ENCODE measurements around the gene SLC2A13.

GRCh38 chr12:40058721-40059190, 47.1 kb downstream of the SLC2A13 start:
- TF ChIP-seq POLR2A (IDR thresholded peaks at IDR 0.05) (no peak), CTCF (IDR thresholded peaks at IDR 0.05) (no peak), POLR2AphosphoS5 (IDR thresholded peaks at IDR 0.05) (no peak)
